Astrocyte of the cerebellum (primary cell): ENCODE results near the gene ZNF763.

Source experiments
- DNase-seq: peaks from one replicate; pipeline ENCODE4 v3.0.0-alpha.2; 2011; ENCODE audit warnings: low read depth
- H3K4me3 ChIP-seq: 2 replicates; pipeline ENCODE4 v1.5.1; 2011; ENCODE audit warnings: mild to moderate bottlenecking, low read depth, low read length, moderate library complexity
- CTCF ChIP-seq: IDR thresholded peaks from 2 replicates; pipeline ENCODE4 v1.5.1; 2012; ENCODE audit warnings: low read length, low read depth, moderate library complexity, mild to moderate bottlenecking; ENCODE audit errors: missing control alignments
- in situ Hi-C: cut with HindIII; loops from 2 replicates; pipeline ENCODE4 v1.10.0; 2017; ENCODE audit warnings: low sequenced_read_pairs

ZNF763 gene

GRCh38 chr19:12015753-12016116 is 50.9 kb downstream of the ZNF763 start:
- DNase-seq: no peak
- in situ Hi-C loops: no loop called here
- no peak overlapping the region for H3K4me3 ChIP-seq
- TF ChIP-seq CTCF: no peak
